Breast epithelium (tissue), 3 donors: ENCODE results near the gene ANKRD65.

Experiments
- CTCF ChIP-seq, 3 donors: fragments of 450-650 bp; IDR thresholded peaks; one replicate each; pipeline ENCODE4 v1.5.1; 2016 to 2017; ENCODE audit warnings: antibody characterized with exemption in 3 of 3, mild to moderate bottlenecking in 3 of 3, moderate library complexity in 3 of 3
- POLR2AphosphoS5 ChIP-seq, 3 donors: sonication (generic); formaldehyde crosslinking; IDR thresholded peaks; one replicate each; pipeline ENCODE4 v1.6.1; 2017; ENCODE audit warnings: antibody characterized with exemption in 3 of 3

GRCh38 chr1:1398677-1399186 lies 22.3 kb downstream of the ANKRD65 start:
- TF ChIP-seq CTCF (IDR thresholded peaks at IDR 0.05) (no peak), POLR2AphosphoS5 (IDR thresholded peaks at IDR 0.05) (no peak)
